ENCODE measurements around the gene HECTD2.

The HECTD2 gene

GRCh38 chr10:91406322-91406721 lies 3.8 kb upstream of the HECTD2 start:
- TF ChIP-seq, protein P1, sequence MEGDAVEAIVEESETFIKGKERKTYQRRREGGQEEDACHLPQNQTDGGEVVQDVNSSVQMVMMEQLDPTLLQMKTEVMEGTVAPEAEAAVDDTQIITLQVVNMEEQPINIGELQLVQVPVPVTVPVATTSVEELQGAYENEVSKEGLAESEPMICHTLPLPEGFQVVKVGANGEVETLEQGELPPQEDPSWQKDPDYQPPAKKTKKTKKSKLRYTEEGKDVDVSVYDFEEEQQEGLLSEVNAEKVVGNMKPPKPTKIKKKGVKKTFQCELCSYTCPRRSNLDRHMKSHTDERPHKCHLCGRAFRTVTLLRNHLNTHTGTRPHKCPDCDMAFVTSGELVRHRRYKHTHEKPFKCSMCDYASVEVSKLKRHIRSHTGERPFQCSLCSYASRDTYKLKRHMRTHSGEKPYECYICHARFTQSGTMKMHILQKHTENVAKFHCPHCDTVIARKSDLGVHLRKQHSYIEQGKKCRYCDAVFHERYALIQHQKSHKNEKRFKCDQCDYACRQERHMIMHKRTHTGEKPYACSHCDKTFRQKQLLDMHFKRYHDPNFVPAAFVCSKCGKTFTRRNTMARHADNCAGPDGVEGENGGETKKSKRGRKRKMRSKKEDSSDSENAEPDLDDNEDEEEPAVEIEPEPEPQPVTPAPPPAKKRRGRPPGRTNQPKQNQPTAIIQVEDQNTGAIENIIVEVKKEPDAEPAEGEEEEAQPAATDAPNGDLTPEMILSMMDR (conservative IDR thresholded peaks at IDR 0.05), result no peak

DNA sequence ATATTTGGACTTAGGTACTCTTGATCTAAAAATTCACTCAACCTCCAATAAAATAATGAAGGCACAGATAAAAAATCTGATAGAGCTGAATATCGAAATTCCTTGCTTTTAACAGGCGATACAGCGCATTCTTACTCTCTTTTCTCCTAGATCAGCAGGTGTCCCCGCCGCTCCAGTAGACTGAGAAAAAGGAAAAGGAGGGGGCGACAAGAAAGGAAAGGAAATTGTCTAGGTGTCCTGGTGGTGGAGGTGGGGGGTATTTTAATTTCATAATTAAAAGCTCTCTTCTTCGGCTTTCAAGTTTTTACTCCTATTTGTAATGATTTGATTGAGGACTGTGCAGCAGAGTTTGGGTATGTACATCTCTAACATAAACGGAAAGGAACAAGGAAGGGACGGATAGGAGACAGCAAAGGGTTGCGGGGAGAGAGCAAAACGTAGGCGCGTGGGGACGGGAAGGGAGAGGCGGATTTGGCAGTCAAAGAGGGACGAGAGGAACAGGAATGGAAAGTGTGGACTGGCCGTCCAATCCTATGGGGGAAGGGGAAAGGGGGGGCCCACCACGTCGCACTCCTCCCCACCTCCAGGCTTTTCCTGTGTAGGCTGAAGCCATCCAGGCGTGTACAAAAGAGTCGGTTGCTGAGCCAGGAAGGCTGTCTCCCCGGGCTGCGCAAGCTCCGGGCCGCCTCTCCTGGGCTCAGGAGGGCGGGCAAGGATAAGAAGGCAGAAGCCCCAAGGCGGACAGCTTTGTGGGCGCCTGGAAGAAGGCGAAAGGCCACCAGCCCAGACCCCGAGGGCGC lies 875 bp upstream of the HECTD2 start:
- peak overlapping the region; percentile 100 for H3K27ac ChIP-seq
- TF ChIP-seq, protein P1 (conservative IDR thresholded peaks at IDR 0.05), result no peak

More at GRCh38 chr10:91406322-91406721, 3.8 kb upstream of the HECTD2 start:
- no peak overlapping the region for H3K27ac ChIP-seq

DNA sequence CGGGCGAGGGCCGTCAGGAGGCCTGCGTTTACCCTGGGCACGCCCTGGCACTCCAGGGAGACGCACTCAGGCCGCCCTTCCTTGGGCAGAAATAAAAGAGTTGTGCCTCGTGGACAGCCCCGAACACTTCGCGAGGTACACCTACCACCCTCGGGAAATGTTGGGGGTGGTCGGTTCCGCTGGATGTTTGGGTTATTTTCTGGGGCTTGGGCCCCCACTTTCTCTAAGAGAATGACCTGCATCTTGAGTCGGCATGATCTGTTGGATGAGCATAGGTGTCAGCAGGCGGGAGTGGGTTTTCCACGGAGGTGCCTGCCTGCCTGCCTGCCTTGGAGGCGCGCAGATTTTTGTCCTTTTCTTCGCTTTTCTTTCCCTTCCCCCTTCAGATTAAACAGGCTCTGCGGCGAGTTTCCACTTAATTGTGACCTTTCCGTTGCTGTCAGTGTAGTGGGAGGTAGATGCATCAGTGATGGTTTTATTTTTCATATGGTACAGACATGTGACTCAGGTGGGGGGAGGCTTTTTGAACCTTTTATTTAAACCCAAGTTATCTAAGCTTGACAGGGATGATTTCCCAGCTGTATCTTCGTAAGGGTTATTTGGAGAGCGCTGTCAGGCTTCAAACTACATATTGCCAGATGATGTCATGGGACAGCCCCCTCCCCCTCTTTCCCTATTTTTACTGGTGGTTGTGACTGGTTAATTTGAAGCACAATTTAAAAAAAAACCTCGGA lies 661 bp downstream of the HECTD2 start:
- H3K27ac ChIP-seq, result peak overlapping the region; percentile 100
- TF ChIP-seq, protein P1 (conservative IDR thresholded peaks at IDR 0.05), result no peak

GRCh38 chr10:91411621-91412020 lies 1.5 kb downstream of the HECTD2 start:
- peak overlapping the region; percentile 100; the same call in 1 of the 2 replicates for H3K27ac ChIP-seq
- TF ChIP-seq, protein P1 (conservative IDR thresholded peaks at IDR 0.05), result no peak

DNA sequence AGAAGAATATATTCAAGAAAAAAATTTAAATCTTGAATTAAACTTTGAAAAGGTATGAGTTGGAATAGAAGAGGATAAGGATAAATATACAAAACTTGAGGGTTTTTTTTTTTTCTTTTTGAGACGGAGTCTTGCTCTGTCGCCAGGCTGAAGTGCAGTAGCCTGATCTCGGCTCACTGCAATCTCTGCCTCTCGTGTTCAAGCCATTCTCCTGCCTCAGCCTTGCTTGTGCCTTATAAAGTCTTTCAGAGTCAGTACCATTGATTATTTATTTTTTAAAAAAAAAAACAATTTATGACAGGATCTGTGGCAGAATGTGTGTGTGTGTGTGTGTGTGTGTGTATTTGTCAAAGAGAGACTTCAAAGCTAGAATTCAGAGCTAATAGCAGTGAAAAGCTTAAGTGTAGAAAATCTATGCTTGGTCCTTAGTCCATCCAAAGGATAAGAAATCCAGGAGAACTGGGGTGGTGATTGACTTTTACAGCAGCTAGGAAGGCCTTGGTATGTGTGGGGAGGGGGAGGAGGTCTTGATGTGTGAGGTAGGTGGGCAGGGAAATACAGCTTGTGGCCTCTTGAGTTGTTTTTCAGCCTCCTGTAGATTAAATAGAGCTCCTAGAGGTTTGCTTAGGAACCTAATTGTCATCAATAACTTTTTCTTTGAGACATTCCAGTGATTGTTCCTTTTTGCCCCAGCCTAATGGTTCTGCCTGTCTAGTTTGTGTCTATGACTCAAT lies 2.4 kb downstream of the HECTD2 start:
- TF ChIP-seq, protein P1 (conservative IDR thresholded peaks at IDR 0.05), result no peak
- no peak overlapping the region for H3K27ac ChIP-seq

- TF ChIP-seq, protein P1 (conservative IDR thresholded peaks at IDR 0.05), result no peak
- no peak overlapping the region for H3K27ac ChIP-seq
These were observed 5.7 kb downstream of the HECTD2 start for GRCh38 chr10:91415816-91416215.

DNA sequence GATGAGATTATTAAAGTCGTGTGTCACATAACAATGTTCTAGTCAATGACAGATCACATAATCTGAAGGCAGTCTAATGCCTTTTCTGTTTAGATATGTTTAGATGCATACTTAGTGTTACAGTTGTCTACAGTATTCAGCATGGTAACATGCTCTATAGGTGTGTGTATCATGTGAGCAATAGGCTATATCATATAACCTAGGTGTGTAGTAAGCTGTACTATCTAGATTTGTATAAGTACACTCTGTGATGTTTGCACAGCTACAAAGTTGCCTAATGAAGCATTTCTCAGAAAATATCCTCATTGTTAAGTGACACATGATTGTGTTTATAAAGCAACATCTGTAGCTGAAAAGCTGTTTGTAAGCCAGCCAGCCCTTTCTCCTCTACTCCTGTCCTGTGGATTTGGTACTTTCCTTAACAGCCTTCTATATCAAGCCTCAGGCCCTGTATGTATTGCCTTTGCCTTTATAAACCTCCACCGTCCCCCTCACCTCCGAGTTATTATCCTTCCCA lies 6.3 kb downstream of the HECTD2 start:
- H3K27ac ChIP-seq, result no peak overlapping the region
- TF ChIP-seq, protein P1 (conservative IDR thresholded peaks at IDR 0.05), result no peak

All from VCaP (cell line).